ENCODE data around the gene SPATA4. TPM values are rescaled to one million over a fixed set of nuclear protein-coding genes. Genes with fewer than 3 reads are reported as not detected.
A peak's percentile ranks its signal among the peaks of the same experiment; 100 is the strongest.

SPATA4 gene
- total RNA-seq (2021; ENCODE audit: unreplicated experiment) = 0.20 TPM
- 0.14 TPM in 1 of 2 replicates, not detected in the other for polyA plus RNA-seq (2012)
- percentile 20 among the genes with signal in this experiment for Bru-seq, nascent RNA
- percentile 21 among the genes with signal in this experiment for BruChase-seq, experiment 1, labeled RNA remaining after a 6-hour chase
- percentile 12 among the genes with signal in this experiment for BruChase-seq, experiment 2, labeled RNA remaining after a 2-hour chase
- long read RNA-seq = 0 reads

GRCh38 chr4:176195184-176195978, at the start of gene SPATA4:
Gene SPATA4 (minus strand): TSS chr4:176195585. CDS start chr4:176195562, 23 bp downstream.
- POLR2A ChIA-PET = no interaction called here
- CTCF ChIA-PET = interaction anchor here (1.2 kb wide), 1 partner anchor 17 kb away, joined by 3 read pairs; no protein-coding TSS in a partner anchor
- H3K9ac ChIP-seq (ENCODE audit: low read length) = peak within 1 kb of the TSS; percentile 65
- TF ChIP-seq REST (IDR thresholded peaks at IDR 0.05; ENCODE audit: low read depth) = no peak
- no peak for TF ChIP-seq JUND (IDR thresholded peaks at IDR 0.05)
- no peak for TF ChIP-seq ZNF274 (IDR thresholded peaks at IDR 0.05; ENCODE audit: low read depth, low read length)
- TF ChIP-seq ATF3 (IDR thresholded peaks at IDR 0.05) = no peak
- TF ChIP-seq RAD21 (IDR thresholded peaks at IDR 0.05; ENCODE audit: low read depth) = no peak
- TF ChIP-seq CBX3 (IDR thresholded peaks at IDR 0.05; ENCODE audit: low read depth) = no peak
- TF ChIP-seq CEBPB (IDR thresholded peaks at IDR 0.05; ENCODE audit: low read depth) = no peak
- no peak for TF ChIP-seq EZH2phosphoT487 (IDR thresholded peaks at IDR 0.05; ENCODE audit: borderline replicate concordance)
- peak; percentile 41 for TF ChIP-seq POLR2A (IDR thresholded peaks at IDR 0.05; ENCODE audit: borderline replicate concordance, extremely low read depth, insufficient read depth, insufficient read length)
- TF ChIP-seq EGR1 (IDR thresholded peaks at IDR 0.05; ENCODE audit: low read depth) = no peak
- peak; percentile 95 for TF ChIP-seq POLR2AphosphoS5 (IDR thresholded peaks at IDR 0.05; ENCODE audit: low read depth, low read length)
- peak; percentile 98 for TF ChIP-seq YY1 (IDR thresholded peaks at IDR 0.05; ENCODE audit: extremely low read depth, insufficient replicate concordance, low read depth, low read length)
- no peak for TF ChIP-seq TCF7L2 (IDR thresholded peaks at IDR 0.05; ENCODE audit: borderline replicate concordance, extremely low read depth, insufficient read depth, insufficient read length)
- peak; percentile 85 for TF ChIP-seq ELF1 (IDR thresholded peaks at IDR 0.05; ENCODE audit: borderline replicate concordance, low read depth)
- TF ChIP-seq SP1 (IDR thresholded peaks at IDR 0.05; ENCODE audit: low read depth) = no peak; the same call in 1 of the 2 replicates
- peak; percentile 31 for TF ChIP-seq ZFX (IDR thresholded peaks at IDR 0.05)
- TF ChIP-seq MAX (IDR thresholded peaks at IDR 0.05) = no peak
- TF ChIP-seq EZH2 (IDR thresholded peaks at IDR 0.05) = no peak
- TF ChIP-seq SRF (IDR thresholded peaks at IDR 0.05; ENCODE audit: low read depth) = no peak
- TF ChIP-seq FOSL1 (IDR thresholded peaks at IDR 0.05; ENCODE audit: low read depth) = no peak
- TF ChIP-seq ZBTB33 (IDR thresholded peaks at IDR 0.05; ENCODE audit: extremely low read depth, insufficient replicate concordance, low read length) = no peak
- TF ChIP-seq SIN3A (IDR thresholded peaks at IDR 0.05; ENCODE audit: low read depth) = peak; percentile 89

More at GRCh38 chr4:176195184-176195978, at the start of gene SPATA4:
- no TSS peak for BruUV-seq (replicated peaks)
- no peak within 1 kb of the TSS for H3K27ac ChIP-seq (ENCODE audit: low read depth, low read length)
- H3K79me2 ChIP-seq (ENCODE audit: insufficient read depth, low read length) = no peaks in the 10 kb centered on the region
- no peaks in the 10 kb centered on the region for H4K20me1 ChIP-seq (ENCODE audit: insufficient read depth)
- peaks cover 2 to 36% of the 10 kb centered on the region in 2 experiments; a peak in 3 of 4 replicates for H3K4me1 ChIP-seq (ENCODE audit: control insufficient read depth in 1 of 2, insufficient read depth in 2 of 2, low read length in 2 of 2)
- H3K9me3 ChIP-seq (ENCODE audit: control insufficient read depth in 1 of 2, insufficient read depth in 1 of 2, low read depth in 1 of 2, low read length in 2 of 2) = no peaks in the 10 kb centered on the region
- H3K4me3 ChIP-seq (replicated peaks in 1 of 2; ENCODE audit: low read depth in 1 of 2, low read length in 2 of 2) = peak within 1 kb of the TSS; percentile 60 to 70
- peak; percentile 96 for ATAC-seq
- peak; percentile 73 for DNase-seq (ENCODE audit: low read depth, low spot score)
- peak within 1 kb of the TSS; percentile 95 for H2AFZ ChIP-seq (ENCODE audit: low read depth, low read length, poor library complexity, severe bottlenecking)
- no peaks in the 10 kb centered on the region for H3K36me3 ChIP-seq (ENCODE audit: control insufficient read depth in 1 of 2, insufficient read depth in 2 of 2, low read length in 2 of 2)
- intact Hi-C loops (cut with micrococcal nuclease) = no loop called here
- peaks cover 3% of the 10 kb centered on the region; the same call in 1 of the 2 replicates for H3K9me2 ChIP-seq (ENCODE audit: insufficient read depth)
- RAD21 ChIA-PET (ENCODE audit: low non-redundant PET in 1 of 2, low total read pairs in 2 of 2, uncharacterized antibody in 2 of 2, unreplicated experiment in 2 of 2) = no interaction called here
- H3K4me2 ChIP-seq (ENCODE audit: low read length) = peak within 1 kb of the TSS; percentile 97
- no peaks in the 10 kb centered on the region for H3K27me3 ChIP-seq (ENCODE audit: insufficient read depth, low read length)

All from HCT116 (cell line).